Ishikawa (cell line): Measurements from ENCODE around the gene FBRSL1.

Experiments
- CEBPB ChIP-seq: IDR thresholded peaks from 2 replicates; pipeline ENCODE4 v1.6.1; 2012
- CREB1 ChIP-seq: IDR thresholded peaks from 2 replicates; pipeline ENCODE4 v1.6.1; 2012; ENCODE audit warnings: low read depth
- EGR1 ChIP-seq: IDR thresholded peaks from 2 replicates; pipeline ENCODE4 v1.6.1; 2012
- EP300 ChIP-seq: IDR thresholded peaks from 2 replicates; pipeline ENCODE4 v1.6.1; 2012; ENCODE audit warnings: borderline replicate concordance
- FOXM1 ChIP-seq: IDR thresholded peaks from 2 replicates; pipeline ENCODE4 v1.6.1; 2012; ENCODE audit warnings: low read depth, borderline replicate concordance
- MAX ChIP-seq: IDR thresholded peaks from 2 replicates; pipeline ENCODE4 v1.6.1; 2012
- NFIC ChIP-seq: IDR thresholded peaks from 2 replicates; pipeline ENCODE4 v1.6.1; 2012
- RAD21 ChIP-seq: IDR thresholded peaks from 2 replicates; pipeline ENCODE4 v1.6.1; 2012; ENCODE audit warnings: low read depth
- REST ChIP-seq: IDR thresholded peaks from 2 replicates; pipeline ENCODE4 v1.6.1; 2012; ENCODE audit warnings: low read depth, mild to moderate bottlenecking
- TAF1 ChIP-seq: IDR thresholded peaks from 2 replicates; pipeline ENCODE4 v1.6.1; 2012; ENCODE audit warnings: low read depth, mild to moderate bottlenecking
- TCF12 ChIP-seq: IDR thresholded peaks from 2 replicates; pipeline ENCODE4 v1.6.1; 2012; ENCODE audit warnings: low read depth
- TEAD4 ChIP-seq: IDR thresholded peaks from 2 replicates; pipeline ENCODE4 v1.6.1; 2012
- USF1 ChIP-seq: IDR thresholded peaks from 2 replicates; pipeline ENCODE4 v1.6.1; 2012
- YY1 ChIP-seq: IDR thresholded peaks from 2 replicates; pipeline ENCODE4 v1.6.1; 2012; ENCODE audit warnings: low read depth
- ZBTB7A ChIP-seq: IDR thresholded peaks from 2 replicates; pipeline ENCODE4 v1.6.1; 2012; ENCODE audit warnings: low read depth

The FBRSL1 gene

GRCh38 chr12:132491761-132492378 is 1.9 kb downstream of the FBRSL1 start:
- TF ChIP-seq TCF12 (no peak), RAD21 (no peak), NFIC (no peak), ZBTB7A (no peak), CEBPB (no peak), USF1 (no peak), YY1 (no peak), FOXM1 (no peak), MAX (no peak)

- TF ChIP-seq NFIC = no peak
- TF ChIP-seq TCF12 = no peak
- TF ChIP-seq TEAD4 = no peak
- no peak for TF ChIP-seq TAF1
These were observed 2.6 kb downstream of the FBRSL1 start for GRCh38 chr12:132492522-132492921.

- TF ChIP-seq MAX (no peak), TAF1 (no peak), REST (no peak), ZBTB7A (no peak), EP300 (no peak), RAD21 (no peak), NFIC (no peak), CEBPB (no peak), EGR1 (no peak), TEAD4 (no peak), USF1 (no peak)
These were observed 3.0 kb downstream of the FBRSL1 start for GRCh38 chr12:132492951-132493350.

GRCh38 chr12:132493482-132494178 is 3.7 kb downstream of the FBRSL1 start:
- TF ChIP-seq USF1 (no peak), REST (no peak), TCF12 (no peak), RAD21 (no peak), EP300 (no peak), MAX (no peak), FOXM1 (no peak), TAF1 (no peak), ZBTB7A (no peak), EGR1 (no peak), TEAD4 (no peak), CEBPB (no peak), NFIC (no peak), CREB1 (no peak), YY1 (no peak)

GRCh38 chr12:132494294-132495164 is 4.6 kb downstream of the FBRSL1 start:
- TF ChIP-seq MAX = no peak
- no peak for TF ChIP-seq FOXM1
- TF ChIP-seq CEBPB = no peak
- TF ChIP-seq ZBTB7A = peak; percentile 83
- no peak for TF ChIP-seq TCF12
- no peak for TF ChIP-seq CREB1
- TF ChIP-seq RAD21 = no peak
- peak; percentile 44; the same call in 1 of the 2 replicates for TF ChIP-seq NFIC
- 0 out of 2 replicates have a peak, but pooled peaks have one; percentile 28 for TF ChIP-seq EGR1
- no peak for TF ChIP-seq EP300
- TF ChIP-seq YY1 = no peak
- no peak for TF ChIP-seq TAF1
- no peak for TF ChIP-seq USF1
- TF ChIP-seq TEAD4 = no peak
- peak; percentile 75 for TF ChIP-seq REST
